Ascending aorta (tissue), 2 donors: ENCODE data around the gene BCL2L13. TPM values are rescaled to one million over a fixed set of nuclear protein-coding genes. Genes with fewer than 3 reads are reported as not detected.

Experiments used
- DNase-seq, 2 donors: peaks; one replicate each; pipeline ENCODE4 v3.0.0-alpha.2; 2019; ENCODE audit warnings: low spot score in 2 of 2
- H3K27ac ChIP-seq, 2 donors: fragments of 200-600 bp; sonication (generic); one replicate each; pipeline ENCODE4 v1.5.1; 2016 to 2017; ENCODE audit warnings: mild to moderate bottlenecking in 1 of 2
- H3K27me3 ChIP-seq: fragments of 200-600 bp; sonication (generic); one replicate; pipeline ENCODE4 v1.5.1; 2017
- H3K36me3 ChIP-seq, 2 donors: fragments of 200-600 bp; sonication (generic); one replicate each; pipeline ENCODE4 v1.5.1; 2016
- H3K4me1 ChIP-seq, 2 donors: fragments of 200-600 bp; sonication (generic); one replicate each; pipeline ENCODE4 v1.5.1; 2016 to 2017; ENCODE audit warnings: mild to moderate bottlenecking in 1 of 2
- H3K4me3 ChIP-seq, 2 donors: fragments of 200-600 bp; sonication (generic); one replicate each; pipeline ENCODE4 v1.5.1; 2016 to 2017; ENCODE audit warnings: mild to moderate bottlenecking in 1 of 2
- H3K9me3 ChIP-seq, 2 donors: fragments of 200-600 bp; sonication (generic); one replicate each; pipeline ENCODE4 v1.5.1; 2016
- intact Hi-C: fragments of 100-400 bp; cut with DNase I; formaldehyde crosslinking; loops from one replicate; pipeline ENCODE4 v1.15.1; 2023
- total RNA-seq: library from RNA; depleted of rRNA; stranded (reverse); fragments of >200 nt; gene quantifications from one replicate; pipeline ENCODE4 v1.1.0, GENCODE V29; 2016
- TF ChIP-seq, protein P1 (sequence below), 3 experiments: fragments of 200-600 bp in 2 of 3; fragments of 450-650 bp in 1 of 3; sonication (generic) in 2 of 3; IDR thresholded peaks; one replicate each; pipeline ENCODE4 v1.5.1; 2016 to 2019; ENCODE audit warnings: antibody characterized with exemption in 3 of 3, mild to moderate bottlenecking in 1 of 3, moderate library complexity in 1 of 3

BCL2L13 gene
- total RNA-seq, 1 donor from 2014 or later = 4.6 TPM

GRCh38 chr22:17725500-17725796 is 86.9 kb downstream of the BCL2L13 start:
- TF ChIP-seq, protein P1, sequence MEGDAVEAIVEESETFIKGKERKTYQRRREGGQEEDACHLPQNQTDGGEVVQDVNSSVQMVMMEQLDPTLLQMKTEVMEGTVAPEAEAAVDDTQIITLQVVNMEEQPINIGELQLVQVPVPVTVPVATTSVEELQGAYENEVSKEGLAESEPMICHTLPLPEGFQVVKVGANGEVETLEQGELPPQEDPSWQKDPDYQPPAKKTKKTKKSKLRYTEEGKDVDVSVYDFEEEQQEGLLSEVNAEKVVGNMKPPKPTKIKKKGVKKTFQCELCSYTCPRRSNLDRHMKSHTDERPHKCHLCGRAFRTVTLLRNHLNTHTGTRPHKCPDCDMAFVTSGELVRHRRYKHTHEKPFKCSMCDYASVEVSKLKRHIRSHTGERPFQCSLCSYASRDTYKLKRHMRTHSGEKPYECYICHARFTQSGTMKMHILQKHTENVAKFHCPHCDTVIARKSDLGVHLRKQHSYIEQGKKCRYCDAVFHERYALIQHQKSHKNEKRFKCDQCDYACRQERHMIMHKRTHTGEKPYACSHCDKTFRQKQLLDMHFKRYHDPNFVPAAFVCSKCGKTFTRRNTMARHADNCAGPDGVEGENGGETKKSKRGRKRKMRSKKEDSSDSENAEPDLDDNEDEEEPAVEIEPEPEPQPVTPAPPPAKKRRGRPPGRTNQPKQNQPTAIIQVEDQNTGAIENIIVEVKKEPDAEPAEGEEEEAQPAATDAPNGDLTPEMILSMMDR (IDR thresholded peaks at IDR 0.05) = no peak
- Histone ChIP-seq H3K9me3 (no peaks in the 10 kb centered on the region), H3K27me3 (no peaks in the 10 kb centered on the region), H3K27ac (peak overlapping the region; percentile 31 to 61), H3K36me3 (peaks cover 17 to 32% of the 10 kb centered on the region in 2 donors), H3K4me3 (no peak overlapping the region), H3K4me1 (peaks cover 3 to 20% of the 10 kb centered on the region in 2 donors)
- DNase-seq = no peak
- intact Hi-C loops = no loop called here

DNA sequence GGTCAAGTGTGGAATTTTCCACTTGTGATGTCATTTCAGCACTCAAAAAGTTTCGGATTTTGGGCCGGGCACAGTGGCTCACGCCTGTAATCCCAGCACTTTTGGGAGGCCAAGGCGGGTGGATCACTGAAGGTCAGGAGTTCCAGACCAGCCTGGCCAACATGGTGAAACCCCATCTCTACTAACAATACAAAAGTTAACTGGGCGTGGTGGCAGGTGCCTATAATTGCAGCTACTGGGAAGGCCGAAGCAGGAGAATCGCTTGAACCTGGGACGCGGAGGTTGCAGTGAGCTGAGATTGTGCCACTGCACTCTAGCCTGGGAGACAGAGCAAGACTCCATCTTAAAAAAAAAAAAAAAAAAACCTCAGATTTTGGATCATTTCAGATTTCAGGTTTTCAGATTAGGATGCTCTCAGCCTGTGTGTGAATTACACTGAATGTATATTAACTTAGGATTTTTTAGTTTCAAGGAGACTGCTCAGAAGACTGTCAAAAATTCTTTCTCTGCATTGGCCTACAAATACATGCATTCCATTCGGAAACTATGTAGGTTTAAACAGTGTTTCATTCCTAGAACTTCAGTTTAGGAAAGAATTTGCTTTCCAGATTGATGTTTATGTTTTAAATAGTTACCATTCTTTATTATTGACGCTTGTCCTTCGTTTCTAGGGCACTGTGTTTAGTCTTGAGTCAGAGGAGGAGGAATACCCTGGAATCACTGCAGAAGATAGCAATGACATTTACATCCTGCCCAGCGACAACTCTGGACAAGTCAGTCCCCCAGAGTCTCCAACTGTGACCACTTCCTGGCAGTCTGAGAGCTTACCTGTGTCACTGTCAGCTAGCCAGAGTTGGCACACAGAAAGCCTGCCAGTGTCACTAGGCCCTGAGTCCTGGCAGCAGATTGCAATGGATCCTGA is 87.7 kb downstream of the BCL2L13 start:
- Histone ChIP-seq H3K9me3 (no peaks in the 10 kb centered on the region), H3K27ac (peak overlapping the region; percentile 35 to 77), H3K27me3 (no peaks in the 10 kb centered on the region), H3K36me3 (peaks cover 17 to 37% of the 10 kb centered on the region in 2 donors), H3K4me3 (no peak overlapping the region), H3K4me1 (peaks cover 3 to 20% of the 10 kb centered on the region in 2 donors)
- TF ChIP-seq, protein P1 (IDR thresholded peaks at IDR 0.05) = no peak
- DNase-seq = no peak
- intact Hi-C loops = loop anchor here (2.0 kb wide), 1 partner anchor 19 kb away; no protein-coding TSS in a partner anchor

GRCh38 chr22:17726928-17727897 is 88.7 kb downstream of the BCL2L13 start:
- no peak overlapping the region for H3K4me3 ChIP-seq
- TF ChIP-seq, protein P1 (IDR thresholded peaks at IDR 0.05) = no peak
- H3K4me1 ChIP-seq = peaks cover 3 to 20% of the 10 kb centered on the region in 2 donors
- DNase-seq = no peak
- peak overlapping the region; percentile 35 to 77 for H3K27ac ChIP-seq
- intact Hi-C loops = loop anchor here (2.0 kb wide), 1 partner anchor 20 kb away; no protein-coding TSS in a partner anchor
- H3K36me3 ChIP-seq = peaks cover 17 to 43% of the 10 kb centered on the region in 2 donors
- H3K27me3 ChIP-seq = no peaks in the 10 kb centered on the region
- H3K9me3 ChIP-seq = no peaks in the 10 kb centered on the region

- DNase-seq = no peak
- no peaks in the 10 kb centered on the region for H3K9me3 ChIP-seq
- TF ChIP-seq, protein P1 (IDR thresholded peaks at IDR 0.05) = no peak
- no peak overlapping the region for H3K4me3 ChIP-seq
- intact Hi-C loops = no loop called here
- H3K27me3 ChIP-seq = no peaks in the 10 kb centered on the region
- H3K36me3 ChIP-seq = peaks cover 20 to 53% of the 10 kb centered on the region in 2 donors
- peaks cover 3 to 20% of the 10 kb centered on the region in 2 donors for H3K4me1 ChIP-seq
- no peak overlapping the region for H3K27ac ChIP-seq
Observed at GRCh38 chr22:17728786-17729185, 90.2 kb downstream of the BCL2L13 start.

DNA sequence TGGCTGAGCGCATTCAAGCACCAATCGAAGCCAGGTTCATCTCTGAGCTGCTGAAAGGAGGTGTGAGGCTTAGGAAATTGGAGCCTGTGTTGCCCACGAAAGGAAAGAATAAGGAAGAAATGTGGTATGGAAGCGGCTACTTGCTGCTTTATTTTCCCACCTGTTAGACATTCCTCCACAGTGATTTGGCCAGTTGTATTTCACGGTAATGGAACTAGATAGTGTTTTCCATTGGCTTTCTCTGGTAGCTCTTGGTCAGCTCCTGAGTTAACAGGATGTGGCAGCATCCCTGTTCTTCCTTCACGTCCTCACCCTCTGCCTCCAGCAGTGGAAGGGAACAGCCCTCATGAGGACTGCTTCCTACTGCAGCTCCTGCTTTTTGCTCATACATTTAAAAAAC is 91.0 kb downstream of the BCL2L13 start:
- DNase-seq = no peak
- Histone ChIP-seq H3K27me3 (no peaks in the 10 kb centered on the region), H3K4me1 (peaks cover 3 to 20% of the 10 kb centered on the region in 2 donors), H3K27ac (no peak overlapping the region), H3K4me3 (no peak overlapping the region), H3K36me3 (peaks cover 23 to 61% of the 10 kb centered on the region in 2 donors), H3K9me3 (no peaks in the 10 kb centered on the region)
- intact Hi-C loops = no loop called here
- TF ChIP-seq, protein P1 (IDR thresholded peaks at IDR 0.05) = no peak
